GM11168 (cell line): ENCODE measurements around the gene BCAR1.

Experiments
- in situ Hi-C: fragments of 300-500 bp; cut with MboI; formaldehyde crosslinking; loops from one replicate; pipeline ENCODE4 v1.12.0; 2022; ENCODE audit warnings: low sequenced_read_pairs; ENCODE audit not compliant: unreplicated experiment

The BCAR1 gene

GRCh38 chr16:75189638-75190245, 61.7 kb downstream of the BCAR1 start:
- in situ Hi-C loops: no loop called here

- in situ Hi-C loops: no loop called here
These were observed 62.5 kb downstream of the BCAR1 start for GRCh38 chr16:75188832-75189477.

GRCh38 chr16:75181630-75182029, 69.8 kb downstream of the BCAR1 start:
- in situ Hi-C loops: no loop called here

- in situ Hi-C loops: no loop called here
These were observed 72.2 kb downstream of the BCAR1 start for GRCh38 chr16:75179208-75179607.
